ENCODE data around the gene UGT1A3.

UGT1A3 gene

GRCh38 chr2:233807966-233808935, 79.4 kb downstream of the UGT1A3 start:
- H3K4me3 ChIP-seq (ENCODE audit: low read depth, low read length): no peak overlapping the region
- no peak for DNase-seq (ENCODE audit: low read depth)

GRCh38 chr2:233810385-233810784, 81.5 kb downstream of the UGT1A3 start:
- DNase-seq (ENCODE audit: low read depth): no peak
- H3K4me3 ChIP-seq (ENCODE audit: low read depth, low read length): no peak overlapping the region

- DNase-seq (ENCODE audit: low read depth): no peak
- H3K4me3 ChIP-seq (ENCODE audit: low read depth, low read length): no peak overlapping the region
Observed at GRCh38 chr2:233811087-233811486, 82.2 kb downstream of the UGT1A3 start.

- DNase-seq (ENCODE audit: low read depth): no peak
- H3K4me3 ChIP-seq (ENCODE audit: low read depth, low read length): no peak overlapping the region
Observed at GRCh38 chr2:233811732-233812131, 82.9 kb downstream of the UGT1A3 start.

- no peak overlapping the region for H3K4me3 ChIP-seq (ENCODE audit: low read depth, low read length)
- no peak for DNase-seq (ENCODE audit: low read depth)
Observed at GRCh38 chr2:233813236-233814055, 84.6 kb downstream of the UGT1A3 start.

- DNase-seq (ENCODE audit: low read depth): no peak
- H3K4me3 ChIP-seq (ENCODE audit: low read depth, low read length): no peak overlapping the region
Observed at GRCh38 chr2:233814056-233814835, 85.4 kb downstream of the UGT1A3 start.

GRCh38 chr2:233815861-233816260, 87.0 kb downstream of the UGT1A3 start:
- no peak for DNase-seq (ENCODE audit: low read depth)
- no peak overlapping the region for H3K4me3 ChIP-seq (ENCODE audit: low read depth, low read length)

- no peak overlapping the region for H3K4me3 ChIP-seq (ENCODE audit: low read depth, low read length)
- DNase-seq (ENCODE audit: low read depth): no peak
Observed at GRCh38 chr2:233816334-233816733, 87.5 kb downstream of the UGT1A3 start.

- DNase-seq (ENCODE audit: low read depth): no peak
- H3K4me3 ChIP-seq (ENCODE audit: low read depth, low read length): no peak overlapping the region
Observed at GRCh38 chr2:233816771-233817170, 87.9 kb downstream of the UGT1A3 start.

- DNase-seq (ENCODE audit: low read depth): no peak
- H3K4me3 ChIP-seq (ENCODE audit: low read depth, low read length): no peak overlapping the region
Observed at GRCh38 chr2:233817361-233817911, 88.6 kb downstream of the UGT1A3 start.

GRCh38 chr2:233817995-233818638, 89.3 kb downstream of the UGT1A3 start:
- DNase-seq (ENCODE audit: low read depth): no peak

GRCh38 chr2:233818639-233819621, 90.1 kb downstream of the UGT1A3 start:
- no peak for DNase-seq (ENCODE audit: low read depth)
- H3K4me3 ChIP-seq (ENCODE audit: low read depth, low read length): no peak overlapping the region

More at GRCh38 chr2:233817995-233818638, 89.3 kb downstream of the UGT1A3 start:
- H3K4me3 ChIP-seq (ENCODE audit: low read depth, low read length): no peak overlapping the region

- no peak overlapping the region for H3K4me3 ChIP-seq (ENCODE audit: low read depth, low read length)
- DNase-seq (ENCODE audit: low read depth): no peak
Observed at GRCh38 chr2:233819884-233820773, 91.3 kb downstream of the UGT1A3 start.

GRCh38 chr2:233820774-233821105, 91.9 kb downstream of the UGT1A3 start:
- no peak overlapping the region for H3K4me3 ChIP-seq (ENCODE audit: low read depth, low read length)
- no peak for DNase-seq (ENCODE audit: low read depth)

- H3K4me3 ChIP-seq (ENCODE audit: low read depth, low read length): no peak overlapping the region
- no peak for DNase-seq (ENCODE audit: low read depth)
Observed at GRCh38 chr2:233821196-233821595, 92.4 kb downstream of the UGT1A3 start.

GRCh38 chr2:233821709-233822100, 92.9 kb downstream of the UGT1A3 start:
- DNase-seq (ENCODE audit: low read depth): no peak
- no peak overlapping the region for H3K4me3 ChIP-seq (ENCODE audit: low read depth, low read length)

Data from skeletal muscle cell (primary cell).